WERI-Rb-1 (cell line): ENCODE data around the gene TAX1BP1.

Source experiments
- DNase-seq: peaks from one replicate; pipeline ENCODE4 v3.0.0-alpha.2; 2020
- H3K27ac ChIP-seq: fragments of 250-450 bp; sonication (Bioruptor Pico); 2 replicates; pipeline ENCODE4 v1.5.1; 2020; ENCODE audit warnings: mild to moderate bottlenecking, moderate library complexity
- H3K27me3 ChIP-seq: fragments of 250-450 bp; sonication (Bioruptor Pico); 2 replicates; pipeline ENCODE4 v1.5.1; 2021; ENCODE audit warnings: mild to moderate bottlenecking, low read depth, moderate library complexity; ENCODE audit not compliant: insufficient read depth, severe bottlenecking
- H3K36me3 ChIP-seq: fragments of 250-450 bp; sonication (Bioruptor Pico); 2 replicates; pipeline ENCODE4 v1.5.1; 2020; ENCODE audit warnings: mild to moderate bottlenecking, moderate library complexity
- H3K4me3 ChIP-seq: 2 replicates; pipeline ENCODE4 v1.5.1; 2011; ENCODE audit warnings: low read depth, mild to moderate bottlenecking, control low read depth, low read length
- H3K9me3 ChIP-seq: fragments of 250-450 bp; sonication (Bioruptor Pico); 2 replicates; pipeline ENCODE4 v1.5.1; 2021; ENCODE audit warnings: mild to moderate bottlenecking, moderate library complexity; ENCODE audit not compliant: severe bottlenecking
- CTCF ChIP-seq: IDR thresholded peaks from 2 replicates; pipeline ENCODE4 v1.5.1; 2011; ENCODE audit warnings: low read depth, mild to moderate bottlenecking, control low read depth, inconsistent platforms, low read length

The TAX1BP1 gene

GRCh38 chr7:27730112-27730511 lies 9.8 kb upstream of the TAX1BP1 start:
- Histone ChIP-seq H3K4me3 (no peak overlapping the region), H3K9me3 (no peaks in the 10 kb centered on the region), H3K27me3 (no peaks in the 10 kb centered on the region), H3K27ac (no peak overlapping the region), H3K36me3 (no peaks in the 10 kb centered on the region)
- no peak for DNase-seq
- no peak for TF ChIP-seq CTCF

- Histone ChIP-seq H3K4me3 (no peak overlapping the region), H3K9me3 (no peaks in the 10 kb centered on the region), H3K27me3 (no peaks in the 10 kb centered on the region), H3K36me3 (no peaks in the 10 kb centered on the region), H3K27ac (no peak overlapping the region)
- no peak for DNase-seq
- no peak for TF ChIP-seq CTCF
Observed at GRCh38 chr7:27734583-27734982, 5.4 kb upstream of the TAX1BP1 start.

- Histone ChIP-seq H3K4me3 (no peak overlapping the region), H3K27ac (no peak overlapping the region), H3K9me3 (no peaks in the 10 kb centered on the region), H3K36me3 (no peaks in the 10 kb centered on the region), H3K27me3 (no peaks in the 10 kb centered on the region)
- TF ChIP-seq CTCF = no peak
- DNase-seq = no peak
Observed at GRCh38 chr7:27735165-27735564, 4.8 kb upstream of the TAX1BP1 start.

- TF ChIP-seq CTCF = no peak
- Histone ChIP-seq H3K36me3 (no peaks in the 10 kb centered on the region), H3K27ac (no peak overlapping the region), H3K9me3 (no peaks in the 10 kb centered on the region), H3K27me3 (no peaks in the 10 kb centered on the region), H3K4me3 (no peak overlapping the region)
- DNase-seq = no peak
Observed at GRCh38 chr7:27735831-27736230, 4.1 kb upstream of the TAX1BP1 start.

GRCh38 chr7:27737178-27737577 lies 2.8 kb upstream of the TAX1BP1 start:
- no peak for TF ChIP-seq CTCF
- Histone ChIP-seq H3K36me3 (no peaks in the 10 kb centered on the region), H3K9me3 (no peaks in the 10 kb centered on the region), H3K27me3 (no peaks in the 10 kb centered on the region), H3K4me3 (no peak overlapping the region), H3K27ac (no peak overlapping the region)
- DNase-seq = no peak

- no peak for DNase-seq
- Histone ChIP-seq H3K4me3 (no peak overlapping the region), H3K9me3 (no peaks in the 10 kb centered on the region), H3K36me3 (no peaks in the 10 kb centered on the region), H3K27ac (no peak overlapping the region), H3K27me3 (no peaks in the 10 kb centered on the region)
- TF ChIP-seq CTCF = no peak
Observed at GRCh38 chr7:27737616-27738015, 2.3 kb upstream of the TAX1BP1 start.
